CD4-positive, alpha-beta T cell (primary cell): Measurements from ENCODE around the gene MON1B. TPM values are rescaled to one million over a fixed set of nuclear protein-coding genes. Genes with fewer than 3 reads are reported as not detected.

Experiments used
- ATAC-seq: fragments of 200-7000 bp; cut with Tn5 transposase; one replicate; pipeline ENCODE4 v1.10.0; 2022; ENCODE audit warnings: mild to moderate bottlenecking; ENCODE audit not compliant: poor library complexity
- CTCF ChIA-PET: fragments of 350-600 bp; sonication (Branson Sonifier 250); formaldehyde crosslinking; loops from one replicate; lab custom pipeline; 2021; ENCODE audit warnings: antibody characterized with exemption, inconsistent platforms; lab: Charles Lee
- POLR2A ChIA-PET: fragments of 350-600 bp; sonication (Branson Sonifier 250); formaldehyde crosslinking; loops from one replicate; lab custom pipeline; 2021; ENCODE audit warnings: antibody characterized with exemption, inconsistent platforms; lab: Charles Lee
- DNase-seq, 14 experiments: peaks; one replicate each; pipeline ENCODE4 v3.0.0-alpha.2; 2013 to 2020; ENCODE audit warnings: mixed read lengths in 2 of 14
- H3K27ac ChIP-seq, 2 donors: one replicate each; pipeline versions ENCODE4 v1.5.1 to v1.7.0; 2013; ENCODE audit warnings: low read length in 2 of 2, low read depth in 1 of 2, mild to moderate bottlenecking in 1 of 2
- H3K27me3 ChIP-seq, 2 experiments: 1 replicate in 1 of 2; 2 replicates in 1 of 2; pipeline versions ENCODE4 v1.6.1 to v1.7.0; 2013; ENCODE audit warnings: low read length in 2 of 2, control low read depth in 1 of 2, mild to moderate bottlenecking in 1 of 2, moderate library complexity in 1 of 2; ENCODE audit not compliant: insufficient read depth in 2 of 2, control insufficient read depth in 1 of 2
- H3K36me3 ChIP-seq: one replicate; pipeline ENCODE4 v1.6.1; 2013; ENCODE audit warnings: low read length, control low read depth; ENCODE audit not compliant: insufficient read depth
- H3K4me1 ChIP-seq: one replicate; pipeline ENCODE4 v1.6.1; 2013; ENCODE audit warnings: low read length, control low read depth; ENCODE audit not compliant: insufficient read depth
- H3K4me3 ChIP-seq: one replicate; pipeline ENCODE4 v1.5.1; 2013; ENCODE audit warnings: mild to moderate bottlenecking, low read length, moderate library complexity
- H3K9me3 ChIP-seq, 2 experiments: 1 replicate in 1 of 2; 2 replicates in 1 of 2; pipeline versions ENCODE4 v1.6.1 to v1.7.0; 2013; ENCODE audit warnings: low read length in 2 of 2, mild to moderate bottlenecking in 2 of 2, control low read depth in 1 of 2, moderate library complexity in 1 of 2; ENCODE audit not compliant: control insufficient read depth in 1 of 2, insufficient read depth in 1 of 2
- H3K27ac Mint-ChIP-seq: one replicate; pipeline ENCODE4 v1.8.0; 2020; ENCODE audit warnings: mixed read lengths
- H3K27me3 Mint-ChIP-seq: one replicate; pipeline ENCODE4 v1.8.0; 2021; ENCODE audit warnings: mixed read lengths
- H3K36me3 Mint-ChIP-seq: one replicate; pipeline ENCODE4 v1.8.0; 2021; ENCODE audit warnings: low read depth, mixed read lengths
- H3K4me1 Mint-ChIP-seq: one replicate; pipeline ENCODE4 v1.8.0; 2021; ENCODE audit warnings: low read depth, mixed read lengths
- H3K4me3 Mint-ChIP-seq: one replicate; pipeline ENCODE4 v1.8.0; 2020; ENCODE audit warnings: mild to moderate bottlenecking, mixed read lengths
- H3K9me3 Mint-ChIP-seq: one replicate; pipeline ENCODE4 v1.8.0; 2020; ENCODE audit warnings: mixed read lengths
- CTCF ChIP-seq: fragments of 200-600 bp; IDR thresholded peaks from one replicate; pipeline ENCODE4 v1.8.0; 2022; ENCODE audit warnings: antibody characterized with exemption, mild to moderate bottlenecking
- intact Hi-C, 2 experiments: fragments of 100-400 bp; cut with DNase I in 1 of 2; cut with micrococcal nuclease in 1 of 2; formaldehyde crosslinking; loops; one replicate each; pipeline versions ENCODE4 v1.15.1 to v1.9.0; 2023 to 2025; cut with DNase I, micrococcal nuclease
- total RNA-seq, 174 experiments: library from RNA in 2 of 174; stranded (reverse) in 2 of 174; gene quantifications; one replicate each; pipeline ENCODE4 v1.2.3 and lab custom pipeline; 2021 to 2026

The MON1B gene
- total RNA-seq, 2 experiments from 2014 or later: 52.3 to 52.6 TPM

- no peak for TF ChIP-seq CTCF
- peaks cover 0 to 5% of the 10 kb centered on the region in 2 experiments for H3K27me3 ChIP-seq
- no peaks in the 10 kb centered on the region for H3K4me1 Mint-ChIP-seq
- CTCF ChIA-PET: no interaction called here
- H3K4me3 Mint-ChIP-seq: no peak overlapping the region
- H3K4me3 ChIP-seq: no peak overlapping the region
- H3K27ac Mint-ChIP-seq: no peak overlapping the region
- DNase-seq (no peak), ATAC-seq (no peak)
- H3K27me3 Mint-ChIP-seq: no peaks in the 10 kb centered on the region
- POLR2A ChIA-PET: no interaction called here
- intact Hi-C loops: no loop called here
- H3K9me3 Mint-ChIP-seq: no peaks in the 10 kb centered on the region
- H3K27ac ChIP-seq: no peak overlapping the region
- H3K36me3 Mint-ChIP-seq: no peaks in the 10 kb centered on the region
- H3K9me3 ChIP-seq: no peaks in the 10 kb centered on the region
- no peaks in the 10 kb centered on the region for H3K36me3 ChIP-seq
- H3K4me1 ChIP-seq: no peaks in the 10 kb centered on the region
These were observed 34.2 kb downstream of the MON1B start for GRCh38 chr16:77225182-77225581.

DNA sequence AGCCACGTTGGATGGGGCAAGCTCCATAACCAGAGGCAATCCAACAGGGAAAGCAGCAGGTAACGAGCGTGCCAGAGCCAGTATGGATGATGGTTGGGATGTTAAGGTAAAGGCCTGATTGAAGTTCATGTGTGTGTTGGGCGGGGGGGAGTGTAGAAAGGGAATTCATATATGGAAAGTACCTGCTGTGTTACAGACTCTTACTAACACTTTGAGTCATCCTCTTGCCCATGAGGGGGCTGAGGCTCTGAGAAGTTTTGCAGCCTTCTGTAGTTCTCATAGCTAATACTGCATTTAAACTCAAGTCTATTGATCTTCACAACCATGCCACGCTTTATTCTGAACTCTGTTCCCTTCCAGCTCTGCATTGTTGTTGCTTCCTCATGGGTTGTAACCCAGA is 36.8 kb downstream of the MON1B start:
- H3K27ac ChIP-seq: no peak overlapping the region
- ATAC-seq: no peak
- Mint-ChIP-seq H3K4me3 (no peak overlapping the region), H3K27me3 (no peaks in the 10 kb centered on the region), H3K36me3 (no peaks in the 10 kb centered on the region), H3K9me3 (no peaks in the 10 kb centered on the region), H3K27ac (no peak overlapping the region), H3K4me1 (no peaks in the 10 kb centered on the region)
- no peaks in the 10 kb centered on the region for H3K9me3 ChIP-seq
- no peaks in the 10 kb centered on the region for H3K36me3 ChIP-seq
- no peak for TF ChIP-seq CTCF
- no peak overlapping the region for H3K4me3 ChIP-seq
- H3K4me1 ChIP-seq: no peaks in the 10 kb centered on the region
- DNase-seq: no peak
- peaks cover 2 to 5% of the 10 kb centered on the region in 2 experiments for H3K27me3 ChIP-seq
- POLR2A ChIA-PET: no interaction called here
- intact Hi-C loops: no loop called here
- CTCF ChIA-PET: no interaction called here

GRCh38 chr16:77231047-77231446 is 40.1 kb downstream of the MON1B start:
- Mint-ChIP-seq H3K4me1 (peaks cover 3% of the 10 kb centered on the region), H3K27me3 (peaks cover 19% of the 10 kb centered on the region), H3K36me3 (no peaks in the 10 kb centered on the region), H3K9me3 (no peaks in the 10 kb centered on the region), H3K27ac (no peak overlapping the region), H3K4me3 (no peak overlapping the region)
- CTCF ChIA-PET: no interaction called here
- no peak overlapping the region for H3K27ac ChIP-seq
- no peaks in the 10 kb centered on the region for H3K36me3 ChIP-seq
- TF ChIP-seq CTCF: no peak
- POLR2A ChIA-PET: no interaction called here
- no peak for DNase-seq
- peaks cover 3% of the 10 kb centered on the region for H3K4me1 ChIP-seq
- intact Hi-C loops: loop anchor here in 1 of 2 experiments (10.0 kb wide), 1 partner anchor 744 kb away; no protein-coding TSS in a partner anchor
- H3K27me3 ChIP-seq: peaks cover 3 to 12% of the 10 kb centered on the region in 2 experiments
- no peak overlapping the region for H3K4me3 ChIP-seq
- no peaks in the 10 kb centered on the region for H3K9me3 ChIP-seq
- no peak for ATAC-seq
